Measurements from ENCODE around the gene ATP6AP2.

GRCh38 chrX:40563784-40564183 is 17.0 kb upstream of the ATP6AP2 start:
- no peak for TF ChIP-seq CTCF (IDR thresholded peaks at IDR 0.05 in 2 of 3, conservative IDR thresholded peaks at IDR 0.05 in 1 of 3; ENCODE audit: borderline replicate concordance in 1 of 3, insufficient read depth in 1 of 3, low read depth in 2 of 3, low read length in 2 of 3)
- TF ChIP-seq POLR2A (IDR thresholded peaks at IDR 0.05; ENCODE audit: borderline replicate concordance, extremely low read depth, insufficient read depth, insufficient read length): no peak
- TF ChIP-seq EZH2 (IDR thresholded peaks at IDR 0.05): no peak
- TF ChIP-seq RAD21 (IDR thresholded peaks at IDR 0.05; ENCODE audit: low read depth): no peak
- no peak for TF ChIP-seq CEBPB (IDR thresholded peaks at IDR 0.05; ENCODE audit: low read depth)
- no peak for TF ChIP-seq EZH2phosphoT487 (IDR thresholded peaks at IDR 0.05; ENCODE audit: borderline replicate concordance)
- no peak for TF ChIP-seq TCF7L2 (IDR thresholded peaks at IDR 0.05; ENCODE audit: borderline replicate concordance, extremely low read depth, insufficient read depth, insufficient read length)
- TF ChIP-seq POLR2AphosphoS5 (IDR thresholded peaks at IDR 0.05; ENCODE audit: low read depth, low read length): no peak
- no peak for TF ChIP-seq CBX3 (IDR thresholded peaks at IDR 0.05; ENCODE audit: low read depth)
- TF ChIP-seq REST (IDR thresholded peaks at IDR 0.05; ENCODE audit: low read depth): no peak
- no peak for TF ChIP-seq ZBTB33 (IDR thresholded peaks at IDR 0.05; ENCODE audit: extremely low read depth, insufficient replicate concordance, low read length)

All from HCT116 (cell line).